Measurements from ENCODE around the gene BIN1. TPM values are rescaled to one million over a fixed set of nuclear protein-coding genes. Genes with fewer than 3 reads are reported as not detected.

Gene BIN1
- total RNA-seq, 1 donor from 2014 or later: 50.2 TPM

DNA sequence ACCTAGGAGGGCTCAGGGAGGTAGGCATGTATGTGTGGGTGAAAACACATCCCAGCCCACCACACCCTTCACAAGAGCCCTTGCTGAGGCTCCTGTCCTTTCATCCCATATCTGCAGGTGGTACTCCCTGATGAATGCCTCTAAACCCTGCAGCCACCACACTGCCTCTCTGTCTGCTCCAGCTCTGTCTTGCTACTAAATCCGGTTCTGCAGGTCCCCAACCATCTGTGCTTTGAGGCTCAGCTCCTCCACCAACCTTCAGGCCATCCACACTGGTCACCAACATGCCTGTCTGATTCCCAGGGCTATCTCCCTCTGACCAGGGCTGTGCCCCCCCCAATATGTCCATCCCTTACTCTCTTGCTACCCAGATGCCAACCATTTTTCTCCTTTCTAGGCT lies 92.7 kb downstream of the BIN1 start:
- Mint-ChIP-seq H3K4me1 (ENCODE audit: low read depth, unreplicated experiment) (no peaks in the 10 kb centered on the region), H3K9me3 (ENCODE audit: unreplicated experiment) (peaks cover 4% of the 10 kb centered on the region), H3K27ac (ENCODE audit: unreplicated experiment) (no peak overlapping the region), H3K27me3 (ENCODE audit: low read depth, unreplicated experiment) (peaks cover 38% of the 10 kb centered on the region), H3K36me3 (ENCODE audit: low read depth, unreplicated experiment) (no peaks in the 10 kb centered on the region), H3K4me3 (ENCODE audit: unreplicated experiment) (no peak overlapping the region)
- Histone ChIP-seq H3K4me1 (ENCODE audit: insufficient read depth, low read length) (peaks cover 14% of the 10 kb centered on the region), H3K4me3 (ENCODE audit: insufficient read depth, low read depth, low read length) (no peak overlapping the region), H2AFZ (ENCODE audit: low read depth, low read length) (no peak overlapping the region), H3K27ac (ENCODE audit: low read depth, low read length) (peak overlapping the region; percentile 22), H4K20me1 (ENCODE audit: insufficient read depth, low read length) (no peaks in the 10 kb centered on the region), H3K36me3 (ENCODE audit: insufficient read depth, low read length) (no peaks in the 10 kb centered on the region), H3K79me2 (ENCODE audit: insufficient read depth, low read length) (no peaks in the 10 kb centered on the region), H3K4me2 (ENCODE audit: low read length) (peak overlapping the region; percentile 64), H3K9ac (ENCODE audit: low read length) (peak overlapping the region; percentile 43), H3K27me3 (ENCODE audit: insufficient read depth, low read length) (peaks cover 9% of the 10 kb centered on the region), H3K9me3 (ENCODE audit: insufficient read depth, low read depth, low read length) (no peaks in the 10 kb centered on the region)
- no peak for TF ChIP-seq EZH2 (IDR thresholded peaks at IDR 0.05; ENCODE audit: insufficient read depth, low read length)
- no peak for TF ChIP-seq CTCF (IDR thresholded peaks at IDR 0.05; ENCODE audit: insufficient read depth, low read depth, low read length)
- FAIRE-seq (no peak), DNase-seq (ENCODE audit: low read depth) (no peak)

GRCh38 chr2:127012868-127013267 lies 94.1 kb downstream of the BIN1 start:
- Histone ChIP-seq H3K36me3 (ENCODE audit: insufficient read depth, low read length) (no peaks in the 10 kb centered on the region), H3K27me3 (ENCODE audit: insufficient read depth, low read length) (peaks cover 3% of the 10 kb centered on the region), H3K4me3 (ENCODE audit: insufficient read depth, low read depth, low read length) (no peak overlapping the region), H3K79me2 (ENCODE audit: insufficient read depth, low read length) (no peaks in the 10 kb centered on the region), H3K9me3 (ENCODE audit: insufficient read depth, low read depth, low read length) (no peaks in the 10 kb centered on the region), H4K20me1 (ENCODE audit: insufficient read depth, low read length) (no peaks in the 10 kb centered on the region), H3K4me2 (ENCODE audit: low read length) (no peak overlapping the region), H3K27ac (ENCODE audit: low read depth, low read length) (no peak overlapping the region), H2AFZ (ENCODE audit: low read depth, low read length) (no peak overlapping the region), H3K9ac (ENCODE audit: low read length) (no peak overlapping the region), H3K4me1 (ENCODE audit: insufficient read depth, low read length) (peaks cover 14% of the 10 kb centered on the region)
- Mint-ChIP-seq H3K9me3 (ENCODE audit: unreplicated experiment) (peaks cover 4% of the 10 kb centered on the region), H3K4me3 (ENCODE audit: unreplicated experiment) (no peak overlapping the region), H3K36me3 (ENCODE audit: low read depth, unreplicated experiment) (no peaks in the 10 kb centered on the region), H3K27me3 (ENCODE audit: low read depth, unreplicated experiment) (peaks cover 34% of the 10 kb centered on the region), H3K4me1 (ENCODE audit: low read depth, unreplicated experiment) (no peaks in the 10 kb centered on the region), H3K27ac (ENCODE audit: unreplicated experiment) (no peak overlapping the region)
- FAIRE-seq (no peak), DNase-seq (ENCODE audit: low read depth) (no peak)
- TF ChIP-seq EZH2 (IDR thresholded peaks at IDR 0.05; ENCODE audit: insufficient read depth, low read length) (no peak), CTCF (IDR thresholded peaks at IDR 0.05; ENCODE audit: insufficient read depth, low read depth, low read length) (no peak)

GRCh38 chr2:127012215-127012614 lies 94.7 kb downstream of the BIN1 start:
- Mint-ChIP-seq H3K27me3 (ENCODE audit: low read depth, unreplicated experiment) (peaks cover 28% of the 10 kb centered on the region), H3K27ac (ENCODE audit: unreplicated experiment) (no peak overlapping the region), H3K36me3 (ENCODE audit: low read depth, unreplicated experiment) (no peaks in the 10 kb centered on the region), H3K4me3 (ENCODE audit: unreplicated experiment) (no peak overlapping the region), H3K9me3 (ENCODE audit: unreplicated experiment) (peaks cover 4% of the 10 kb centered on the region), H3K4me1 (ENCODE audit: low read depth, unreplicated experiment) (no peaks in the 10 kb centered on the region)
- Histone ChIP-seq H3K36me3 (ENCODE audit: insufficient read depth, low read length) (no peaks in the 10 kb centered on the region), H3K4me2 (ENCODE audit: low read length) (no peak overlapping the region), H3K27ac (ENCODE audit: low read depth, low read length) (no peak overlapping the region), H3K27me3 (ENCODE audit: insufficient read depth, low read length) (peaks cover 3% of the 10 kb centered on the region), H4K20me1 (ENCODE audit: insufficient read depth, low read length) (no peaks in the 10 kb centered on the region), H3K4me3 (ENCODE audit: insufficient read depth, low read depth, low read length) (no peak overlapping the region), H3K9me3 (ENCODE audit: insufficient read depth, low read depth, low read length) (no peaks in the 10 kb centered on the region), H3K79me2 (ENCODE audit: insufficient read depth, low read length) (no peaks in the 10 kb centered on the region), H2AFZ (ENCODE audit: low read depth, low read length) (no peak overlapping the region), H3K4me1 (ENCODE audit: insufficient read depth, low read length) (peaks cover 14% of the 10 kb centered on the region), H3K9ac (ENCODE audit: low read length) (no peak overlapping the region)
- TF ChIP-seq EZH2 (IDR thresholded peaks at IDR 0.05; ENCODE audit: insufficient read depth, low read length) (no peak), CTCF (IDR thresholded peaks at IDR 0.05; ENCODE audit: insufficient read depth, low read depth, low read length) (no peak)
- DNase-seq (ENCODE audit: low read depth): no peak
- no peak for FAIRE-seq

Measured in astrocyte (in vitro differentiated cells and primary cell).